ENCODE data around the gene ERCC6. TPM values are rescaled to one million over a fixed set of nuclear protein-coding genes. Genes with fewer than 3 reads are reported as not detected.

Gene ERCC6
- polyA plus RNA-seq, 1 donor from 2014 or later = 13.9 TPM

DNA sequence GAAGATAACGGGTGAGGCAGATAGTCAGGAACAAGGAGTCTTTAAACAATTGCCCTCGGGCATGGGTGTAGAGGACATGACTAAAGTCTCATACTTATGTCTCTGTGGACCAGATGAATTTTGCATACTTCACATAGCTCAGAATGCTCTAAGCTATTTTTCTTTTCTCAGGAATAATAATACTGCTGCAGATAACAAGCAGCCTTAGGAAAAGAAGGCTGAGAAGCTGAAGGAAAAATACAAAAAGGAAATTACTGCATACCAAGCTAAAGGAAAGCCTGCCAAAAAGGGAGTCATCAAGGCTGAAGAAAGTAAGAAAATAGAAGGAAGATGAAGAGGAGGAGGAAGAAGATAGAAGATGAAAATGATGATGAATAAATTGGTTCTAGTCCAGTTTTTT lies 13.4 kb upstream of the ERCC6 start:
- no peaks in the 10 kb centered on the region for H4K20me1 ChIP-seq (ENCODE audit: insufficient read depth)
- no peak overlapping the region for H3K4me2 ChIP-seq (ENCODE audit: low read length)
- no peaks in the 10 kb centered on the region for H3F3A ChIP-seq (ENCODE audit: insufficient read depth, low read length, poor library complexity, severe bottlenecking)
- H3K9me3 ChIP-seq (ENCODE audit: low read length) = no peaks in the 10 kb centered on the region
- H2AFZ ChIP-seq (ENCODE audit: low read depth, low read length) = no peak overlapping the region
- H3K9me2 ChIP-seq (ENCODE audit: insufficient read depth, low read length) = no peaks in the 10 kb centered on the region
- H3K27me3 ChIP-seq (ENCODE audit: insufficient read depth, low read depth, low read length) = no peaks in the 10 kb centered on the region
- no peak overlapping the region for H3K4me3 ChIP-seq (ENCODE audit: low read length)
- TF ChIP-seq POLR2AphosphoS5 (IDR thresholded peaks at IDR 0.05) = no peak
- no peak for TF ChIP-seq SMC3 (conservative IDR thresholded peaks at IDR 0.05; ENCODE audit: poor library complexity)
- TF ChIP-seq, protein P1, sequence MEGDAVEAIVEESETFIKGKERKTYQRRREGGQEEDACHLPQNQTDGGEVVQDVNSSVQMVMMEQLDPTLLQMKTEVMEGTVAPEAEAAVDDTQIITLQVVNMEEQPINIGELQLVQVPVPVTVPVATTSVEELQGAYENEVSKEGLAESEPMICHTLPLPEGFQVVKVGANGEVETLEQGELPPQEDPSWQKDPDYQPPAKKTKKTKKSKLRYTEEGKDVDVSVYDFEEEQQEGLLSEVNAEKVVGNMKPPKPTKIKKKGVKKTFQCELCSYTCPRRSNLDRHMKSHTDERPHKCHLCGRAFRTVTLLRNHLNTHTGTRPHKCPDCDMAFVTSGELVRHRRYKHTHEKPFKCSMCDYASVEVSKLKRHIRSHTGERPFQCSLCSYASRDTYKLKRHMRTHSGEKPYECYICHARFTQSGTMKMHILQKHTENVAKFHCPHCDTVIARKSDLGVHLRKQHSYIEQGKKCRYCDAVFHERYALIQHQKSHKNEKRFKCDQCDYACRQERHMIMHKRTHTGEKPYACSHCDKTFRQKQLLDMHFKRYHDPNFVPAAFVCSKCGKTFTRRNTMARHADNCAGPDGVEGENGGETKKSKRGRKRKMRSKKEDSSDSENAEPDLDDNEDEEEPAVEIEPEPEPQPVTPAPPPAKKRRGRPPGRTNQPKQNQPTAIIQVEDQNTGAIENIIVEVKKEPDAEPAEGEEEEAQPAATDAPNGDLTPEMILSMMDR (IDR thresholded peaks at IDR 0.05; ENCODE audit: poor library complexity, severe bottlenecking) = no peak
- H3K9ac ChIP-seq (ENCODE audit: low read length) = no peak overlapping the region
- no peak overlapping the region for H3K27ac ChIP-seq (ENCODE audit: low read length)
- no peaks in the 10 kb centered on the region for H3K79me2 ChIP-seq (replicated peaks; ENCODE audit: insufficient read depth, low read length)
- H3K36me3 ChIP-seq (ENCODE audit: insufficient read depth, low read length) = no peaks in the 10 kb centered on the region

DNA sequence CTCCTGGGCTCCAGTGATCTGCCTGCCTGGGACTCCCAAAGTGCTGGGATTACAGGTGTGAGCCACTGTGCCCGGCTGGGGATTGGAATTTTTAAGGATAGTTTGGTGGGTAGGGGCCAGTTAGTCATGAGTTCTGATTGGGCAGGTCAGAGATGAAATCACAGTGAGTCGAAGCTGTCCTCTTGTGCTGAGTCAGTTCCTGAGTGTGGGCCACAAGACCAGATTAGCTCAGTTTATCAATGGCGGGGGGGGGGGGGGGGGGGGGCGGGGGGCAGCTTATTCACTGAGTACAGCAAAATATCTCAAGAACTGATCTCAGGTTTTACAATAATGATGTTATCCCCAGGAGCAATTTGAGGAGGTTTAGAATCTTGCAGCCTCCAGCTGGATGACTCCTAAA lies 11.6 kb upstream of the ERCC6 start:
- no peak overlapping the region for H3K4me3 ChIP-seq (ENCODE audit: low read length)
- no peaks in the 10 kb centered on the region for H4K20me1 ChIP-seq (ENCODE audit: insufficient read depth)
- H3K27me3 ChIP-seq (ENCODE audit: insufficient read depth, low read depth, low read length) = no peaks in the 10 kb centered on the region
- H2AFZ ChIP-seq (ENCODE audit: low read depth, low read length) = no peak overlapping the region
- no peaks in the 10 kb centered on the region for H3K79me2 ChIP-seq (replicated peaks; ENCODE audit: insufficient read depth, low read length)
- H3K4me2 ChIP-seq (ENCODE audit: low read length) = no peak overlapping the region
- no peak overlapping the region for H3K27ac ChIP-seq (ENCODE audit: low read length)
- no peaks in the 10 kb centered on the region for H3K9me2 ChIP-seq (ENCODE audit: insufficient read depth, low read length)
- no peaks in the 10 kb centered on the region for H3F3A ChIP-seq (ENCODE audit: insufficient read depth, low read length, poor library complexity, severe bottlenecking)
- H3K36me3 ChIP-seq (ENCODE audit: insufficient read depth, low read length) = no peaks in the 10 kb centered on the region
- H3K9ac ChIP-seq (ENCODE audit: low read length) = no peak overlapping the region
- H3K9me3 ChIP-seq (ENCODE audit: low read length) = no peaks in the 10 kb centered on the region
- no peak for TF ChIP-seq SMC3 (conservative IDR thresholded peaks at IDR 0.05; ENCODE audit: poor library complexity)

DNA sequence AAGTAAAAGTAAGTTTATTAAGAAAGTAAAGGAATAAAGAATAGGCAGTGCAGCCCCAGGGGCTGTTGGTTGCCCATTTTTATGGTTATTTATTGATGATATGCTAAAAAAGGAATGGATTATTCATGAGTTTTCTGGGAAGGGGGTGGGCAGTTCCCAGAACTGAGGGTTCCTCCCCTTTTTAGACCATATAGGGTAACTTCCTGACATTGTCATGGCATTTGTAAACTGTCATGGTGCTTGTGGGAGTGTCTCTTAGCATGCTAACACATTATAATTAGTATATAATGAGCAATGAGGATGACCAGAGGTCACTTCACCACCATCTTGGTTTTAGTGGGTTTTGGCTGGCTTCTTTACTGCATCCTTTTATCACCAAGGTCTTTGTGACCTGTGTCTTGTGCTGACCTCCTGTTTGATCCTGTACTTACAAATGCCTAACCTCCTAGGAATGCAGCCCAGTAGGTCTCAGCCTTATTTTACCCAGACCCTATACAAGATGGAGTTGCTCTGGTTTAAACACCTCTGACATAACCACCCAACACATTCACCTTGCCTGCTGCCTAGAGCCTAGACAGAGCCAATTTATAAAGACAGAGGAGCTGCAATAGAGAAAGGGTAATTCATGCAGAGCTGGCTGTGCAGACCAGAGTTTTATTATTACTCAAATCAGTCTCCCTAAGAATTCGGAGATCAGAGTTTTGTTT lies 10.9 kb upstream of the ERCC6 start:
- no peaks in the 10 kb centered on the region for H3K9me3 ChIP-seq (ENCODE audit: low read length)
- no peak overlapping the region for H3K4me3 ChIP-seq (ENCODE audit: low read length)
- H3K36me3 ChIP-seq (ENCODE audit: insufficient read depth, low read length) = no peaks in the 10 kb centered on the region
- H4K20me1 ChIP-seq (ENCODE audit: insufficient read depth) = no peaks in the 10 kb centered on the region
- TF ChIP-seq EZH2 (IDR thresholded peaks at IDR 0.05; ENCODE audit: borderline replicate concordance, insufficient read depth, low read length, poor library complexity, severe bottlenecking) (no peak), TAF1 (IDR thresholded peaks at IDR 0.05; ENCODE audit: low read depth) (no peak), SMC3 (conservative IDR thresholded peaks at IDR 0.05; ENCODE audit: poor library complexity) (no peak), EP300 (conservative IDR thresholded peaks at IDR 0.05; ENCODE audit: poor library complexity, severe bottlenecking) (no peak), MXI1 (conservative IDR thresholded peaks at IDR 0.05; ENCODE audit: poor library complexity, severe bottlenecking) (no peak), RAD21 (conservative IDR thresholded peaks at IDR 0.05) (no peak), POLR2AphosphoS5 (IDR thresholded peaks at IDR 0.05) (no peak)
- TF ChIP-seq, protein P1 (IDR thresholded peaks at IDR 0.05; ENCODE audit: poor library complexity, severe bottlenecking) = no peak
- TF ChIP-seq, protein P2, sequence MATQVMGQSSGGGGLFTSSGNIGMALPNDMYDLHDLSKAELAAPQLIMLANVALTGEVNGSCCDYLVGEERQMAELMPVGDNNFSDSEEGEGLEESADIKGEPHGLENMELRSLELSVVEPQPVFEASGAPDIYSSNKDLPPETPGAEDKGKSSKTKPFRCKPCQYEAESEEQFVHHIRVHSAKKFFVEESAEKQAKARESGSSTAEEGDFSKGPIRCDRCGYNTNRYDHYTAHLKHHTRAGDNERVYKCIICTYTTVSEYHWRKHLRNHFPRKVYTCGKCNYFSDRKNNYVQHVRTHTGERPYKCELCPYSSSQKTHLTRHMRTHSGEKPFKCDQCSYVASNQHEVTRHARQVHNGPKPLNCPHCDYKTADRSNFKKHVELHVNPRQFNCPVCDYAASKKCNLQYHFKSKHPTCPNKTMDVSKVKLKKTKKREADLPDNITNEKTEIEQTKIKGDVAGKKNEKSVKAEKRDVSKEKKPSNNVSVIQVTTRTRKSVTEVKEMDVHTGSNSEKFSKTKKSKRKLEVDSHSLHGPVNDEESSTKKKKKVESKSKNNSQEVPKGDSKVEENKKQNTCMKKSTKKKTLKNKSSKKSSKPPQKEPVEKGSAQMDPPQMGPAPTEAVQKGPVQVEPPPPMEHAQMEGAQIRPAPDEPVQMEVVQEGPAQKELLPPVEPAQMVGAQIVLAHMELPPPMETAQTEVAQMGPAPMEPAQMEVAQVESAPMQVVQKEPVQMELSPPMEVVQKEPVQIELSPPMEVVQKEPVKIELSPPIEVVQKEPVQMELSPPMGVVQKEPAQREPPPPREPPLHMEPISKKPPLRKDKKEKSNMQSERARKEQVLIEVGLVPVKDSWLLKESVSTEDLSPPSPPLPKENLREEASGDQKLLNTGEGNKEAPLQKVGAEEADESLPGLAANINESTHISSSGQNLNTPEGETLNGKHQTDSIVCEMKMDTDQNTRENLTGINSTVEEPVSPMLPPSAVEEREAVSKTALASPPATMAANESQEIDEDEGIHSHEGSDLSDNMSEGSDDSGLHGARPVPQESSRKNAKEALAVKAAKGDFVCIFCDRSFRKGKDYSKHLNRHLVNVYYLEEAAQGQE (IDR thresholded peaks at IDR 0.05; ENCODE audit: borderline replicate concordance) = no peak
- no peak overlapping the region for H3K4me2 ChIP-seq (ENCODE audit: low read length)
- H3K79me2 ChIP-seq (replicated peaks; ENCODE audit: insufficient read depth, low read length) = no peaks in the 10 kb centered on the region
- no peaks in the 10 kb centered on the region for H3F3A ChIP-seq (ENCODE audit: insufficient read depth, low read length, poor library complexity, severe bottlenecking)
- H3K9ac ChIP-seq (ENCODE audit: low read length) = no peak overlapping the region
- no peak overlapping the region for H3K27ac ChIP-seq (ENCODE audit: low read length)
- H3K9me2 ChIP-seq (ENCODE audit: insufficient read depth, low read length) = no peaks in the 10 kb centered on the region
- H2AFZ ChIP-seq (ENCODE audit: low read depth, low read length) = no peak overlapping the region
- H3K27me3 ChIP-seq (ENCODE audit: insufficient read depth, low read depth, low read length) = no peaks in the 10 kb centered on the region
